Endothelial cell of umbilical vein (primary cell): ENCODE measurements around the gene ZNF423.

Source experiments
- EZH2 ChIP-seq: IDR thresholded peaks from 2 replicates; pipeline ENCODE4 v1.6.1; 2012; ENCODE audit warnings: borderline replicate concordance, low read depth, mild to moderate bottlenecking, moderate library complexity, low read length, inconsistent platforms; ENCODE audit not compliant: severe bottlenecking
- POLR2A ChIP-seq: IDR thresholded peaks from 2 replicates; pipeline ENCODE4 v1.6.1; 2012; ENCODE audit warnings: low read depth, mild to moderate bottlenecking, control low read depth, low read length
- POLR2AphosphoS5 ChIP-seq: IDR thresholded peaks from 2 replicates; pipeline ENCODE4 v1.6.1; 2012; ENCODE audit warnings: low read depth, mild to moderate bottlenecking, control low read depth, low read length, moderate library complexity; ENCODE audit not compliant: insufficient read depth
- TF ChIP-seq, protein P1 (sequence below), 2 donors: IDR thresholded peaks; 1 replicate in 1 of 2; 2 replicates in 1 of 2; pipeline ENCODE4 v1.5.1; 2011; ENCODE audit warnings: low read length in 2 of 2, mild to moderate bottlenecking in 2 of 2, moderate library complexity in 2 of 2, control low read depth in 1 of 2, inconsistent platforms in 1 of 2, low read depth in 1 of 2; ENCODE audit not compliant: insufficient read depth in 1 of 2; ENCODE audit errors: extremely low read depth in 1 of 2

- TF ChIP-seq EZH2: no peak
- TF ChIP-seq, protein P1, sequence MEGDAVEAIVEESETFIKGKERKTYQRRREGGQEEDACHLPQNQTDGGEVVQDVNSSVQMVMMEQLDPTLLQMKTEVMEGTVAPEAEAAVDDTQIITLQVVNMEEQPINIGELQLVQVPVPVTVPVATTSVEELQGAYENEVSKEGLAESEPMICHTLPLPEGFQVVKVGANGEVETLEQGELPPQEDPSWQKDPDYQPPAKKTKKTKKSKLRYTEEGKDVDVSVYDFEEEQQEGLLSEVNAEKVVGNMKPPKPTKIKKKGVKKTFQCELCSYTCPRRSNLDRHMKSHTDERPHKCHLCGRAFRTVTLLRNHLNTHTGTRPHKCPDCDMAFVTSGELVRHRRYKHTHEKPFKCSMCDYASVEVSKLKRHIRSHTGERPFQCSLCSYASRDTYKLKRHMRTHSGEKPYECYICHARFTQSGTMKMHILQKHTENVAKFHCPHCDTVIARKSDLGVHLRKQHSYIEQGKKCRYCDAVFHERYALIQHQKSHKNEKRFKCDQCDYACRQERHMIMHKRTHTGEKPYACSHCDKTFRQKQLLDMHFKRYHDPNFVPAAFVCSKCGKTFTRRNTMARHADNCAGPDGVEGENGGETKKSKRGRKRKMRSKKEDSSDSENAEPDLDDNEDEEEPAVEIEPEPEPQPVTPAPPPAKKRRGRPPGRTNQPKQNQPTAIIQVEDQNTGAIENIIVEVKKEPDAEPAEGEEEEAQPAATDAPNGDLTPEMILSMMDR (IDR thresholded peaks at IDR 0.05; ENCODE audit: extremely low read depth in 1 of 2, insufficient read depth in 1 of 2, low read depth in 1 of 2, low read length in 2 of 2): no peak
- no peak for TF ChIP-seq POLR2AphosphoS5
- TF ChIP-seq POLR2A: no peak
These were observed 232.2 kb downstream of the ZNF423 start for GRCh38 chr16:49623501-49624266.
